Activated CD4-positive, alpha-beta memory T cell treated with anti-CD3 and anti-CD28 coated beads, Interleukin-2, amount 10 ng/mL, durations not matched to agents 7 days and 5 days (primary cell): Measurements from ENCODE around the gene VWA3A. TPM values are rescaled to one million over a fixed set of nuclear protein-coding genes. Genes with fewer than 3 reads are reported as not detected.
"Not testable (repeated sequence)": the region's sequence is repeated elsewhere in the genome, so short reads cannot be mapped to it uniquely, and the experiment has no call there.

Experiments used
- CTCF ChIA-PET: fragments of 350-600 bp; sonication (Branson Sonifier 250); formaldehyde crosslinking; loops from one replicate; lab custom pipeline; 2021; ENCODE audit warnings: antibody characterized with exemption, inconsistent platforms; lab: Charles Lee
- POLR2A ChIA-PET: fragments of 350-600 bp; sonication (Branson Sonifier 250); formaldehyde crosslinking; loops from one replicate; lab custom pipeline; 2021; ENCODE audit warnings: antibody characterized with exemption; lab: Charles Lee
- DNase-seq: peaks from one replicate; pipeline ENCODE4 v3.0.0-alpha.2; 2020
- H3K27ac Mint-ChIP-seq: one replicate; pipeline ENCODE4 v1.8.0; 2021; ENCODE audit warnings: mild to moderate bottlenecking, mixed read lengths
- H3K27me3 Mint-ChIP-seq: one replicate; pipeline ENCODE4 v1.8.0; 2021; ENCODE audit warnings: mixed read lengths
- H3K36me3 Mint-ChIP-seq: one replicate; pipeline ENCODE4 v1.8.0; 2021; ENCODE audit warnings: low read depth, mixed read lengths
- H3K4me1 Mint-ChIP-seq: one replicate; pipeline ENCODE4 v1.8.0; 2021; ENCODE audit warnings: mixed read lengths
- H3K4me3 Mint-ChIP-seq: one replicate; pipeline ENCODE4 v1.8.0; 2021; ENCODE audit warnings: mild to moderate bottlenecking, mixed read lengths
- H3K9me3 Mint-ChIP-seq: one replicate; pipeline ENCODE4 v1.8.0; 2021; ENCODE audit warnings: mixed read lengths
- total RNA-seq, 2 experiments: library from RNA; stranded (reverse); gene quantifications; one replicate each; pipeline ENCODE4 v1.2.3, GENCODE V29; 2021

Gene VWA3A
- total RNA-seq, 2 experiments from 2014 or later = 0.18 TPM; not detected in 1

- Mint-ChIP-seq H3K4me3 (no peak overlapping the region), H3K27me3 (peaks cover 26% of the 10 kb centered on the region), H3K9me3 (no peaks in the 10 kb centered on the region), H3K27ac (no peak overlapping the region), H3K4me1 (peaks cover 1% of the 10 kb centered on the region), H3K36me3 (no peaks in the 10 kb centered on the region)
- DNase-seq = no peak
- POLR2A ChIA-PET = interaction anchor here (0.6 kb wide), 1 partner anchor 129 kb away, joined by 3 read pairs; no protein-coding TSS in a partner anchor
- CTCF ChIA-PET = interaction anchor here (0.7 to 1.4 kb wide), 3 partner anchors 16 to 94 kb away, joined by 3 to 6 read pairs (median 4); no protein-coding TSS in a partner anchor
Observed at GRCh38 chr16:22093996-22094395, 1.7 kb downstream of the VWA3A start.

GRCh38 chr16:22098405-22099255, 6.3 kb downstream of the VWA3A start:
- POLR2A ChIA-PET = interaction anchor here (0.6 kb wide), 1 partner anchor 41 kb away, joined by 3 read pairs; no protein-coding TSS in a partner anchor
- CTCF ChIA-PET = interaction anchor here (0.6 to 3.7 kb wide), 23 partner anchors 9 to 1607 kb away, joined by 3 to 25 read pairs (median 5); no protein-coding TSS in a partner anchor
- DNase-seq = no peak
- Mint-ChIP-seq H3K4me1 (peaks cover 1% of the 10 kb centered on the region), H3K27ac (no peak overlapping the region), H3K4me3 (no peak overlapping the region), H3K36me3 (no peaks in the 10 kb centered on the region), H3K9me3 (no peaks in the 10 kb centered on the region), H3K27me3 (peaks cover 25% of the 10 kb centered on the region)

DNA sequence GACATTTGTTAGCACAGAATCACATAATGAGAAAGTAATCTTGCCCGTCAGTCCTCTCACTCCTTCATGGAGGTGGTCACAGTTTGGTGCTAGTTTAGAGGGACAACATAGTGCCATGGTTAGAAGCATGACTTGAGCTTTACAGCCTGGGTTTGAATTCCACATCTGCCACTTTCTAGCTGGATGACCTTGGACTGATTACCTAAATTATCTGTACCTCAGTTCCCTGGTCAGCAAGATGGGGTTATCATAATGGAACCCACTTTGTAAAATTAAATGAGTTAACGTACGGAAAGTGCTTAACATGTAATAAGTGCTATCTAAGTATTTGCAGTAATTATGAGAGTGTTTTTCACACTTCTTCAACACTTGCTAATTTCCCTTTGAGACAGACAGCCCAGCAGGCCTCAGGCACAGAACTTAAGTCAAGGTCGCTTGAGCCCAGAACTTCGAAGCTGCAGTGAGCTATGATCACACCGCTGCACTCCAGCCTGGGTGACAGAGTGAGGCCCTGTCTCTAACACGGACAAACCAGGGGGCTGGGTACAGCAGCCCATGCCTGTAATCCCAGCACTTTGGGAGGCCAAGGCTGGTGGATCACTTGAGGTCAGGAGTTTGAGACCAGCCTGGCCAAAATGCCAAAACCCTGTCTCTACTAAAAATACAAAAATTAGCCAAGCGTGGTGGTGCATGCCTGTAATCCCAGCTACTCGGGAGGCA, 7.1 kb downstream of the VWA3A start:
- H3K9me3 Mint-ChIP-seq = no peaks in the 10 kb centered on the region
- no peaks in the 10 kb centered on the region for H3K36me3 Mint-ChIP-seq
- CTCF ChIA-PET = interaction anchor here (0.6 to 3.7 kb wide), 22 partner anchors 10 to 1492 kb away, joined by 3 to 25 read pairs (median 5); no protein-coding TSS in a partner anchor
- no peak overlapping the region for H3K4me3 Mint-ChIP-seq
- H3K27me3 Mint-ChIP-seq = peaks cover 25% of the 10 kb centered on the region
- POLR2A ChIA-PET = interaction anchor here (0.6 kb wide), 1 partner anchor 42 kb away, joined by 3 read pairs; no protein-coding TSS in a partner anchor
- peaks cover 1% of the 10 kb centered on the region for H3K4me1 Mint-ChIP-seq
- H3K27ac Mint-ChIP-seq = no peak overlapping the region
- DNase-seq = no peak

- H3K36me3 Mint-ChIP-seq = no peaks in the 10 kb centered on the region
- no peak for DNase-seq
- POLR2A ChIA-PET = interaction anchor here (1.1 kb wide), 1 partner anchor 96 kb away, joined by 3 read pairs; the partner anchor contains the start of gene MOSMO
- no peaks in the 10 kb centered on the region for H3K9me3 Mint-ChIP-seq
- H3K27me3 Mint-ChIP-seq = peaks cover 19% of the 10 kb centered on the region
- peaks cover 1% of the 10 kb centered on the region for H3K4me1 Mint-ChIP-seq
- CTCF ChIA-PET = interaction anchor here (2.1 kb wide), 1 partner anchor 26 kb away, joined by 5 read pairs; no protein-coding TSS in a partner anchor
- H3K27ac Mint-ChIP-seq = no peak overlapping the region
- H3K4me3 Mint-ChIP-seq = no peak overlapping the region
Observed at GRCh38 chr16:22103441-22103840, 11.1 kb downstream of the VWA3A start.

- ChIA-PET CTCF (interaction anchor here (0.6 to 2.1 kb wide), 6 partner anchors 10 to 93 kb away, joined by 3 to 16 read pairs (median 6); no protein-coding TSS in a partner anchor), POLR2A (no interaction called here)
- Mint-ChIP-seq H3K36me3 (no peaks in the 10 kb centered on the region), H3K4me3 (no peak overlapping the region), H3K27ac (no peak overlapping the region), H3K9me3 (no peaks in the 10 kb centered on the region), H3K4me1 (no peaks in the 10 kb centered on the region), H3K27me3 (peaks cover 18% of the 10 kb centered on the region)
- no peak for DNase-seq
Observed at GRCh38 chr16:22109258-22109898, 17.0 kb downstream of the VWA3A start.

DNA sequence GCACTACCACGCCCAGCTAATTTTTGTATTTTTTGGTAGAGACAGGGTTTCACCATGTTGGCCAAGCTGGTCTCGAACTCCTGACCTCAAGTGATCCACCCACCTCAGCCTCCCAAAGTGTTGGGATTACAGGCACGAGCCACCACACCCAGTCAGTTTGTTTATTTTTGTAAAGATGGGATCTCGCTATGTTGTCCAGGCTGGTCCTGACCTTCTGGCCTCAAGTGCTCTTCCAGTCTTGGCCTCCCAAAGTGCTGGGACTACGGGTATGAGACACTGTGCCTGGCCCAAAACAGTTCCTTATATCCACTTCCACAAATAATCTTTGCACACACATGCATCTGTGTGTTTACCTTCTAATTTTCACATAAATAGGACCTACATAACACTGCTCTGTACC, 19.3 kb downstream of the VWA3A start:
- DNase-seq, H3K9me3 Mint-ChIP-seq, H3K27ac Mint-ChIP-seq, CTCF ChIA-PET, POLR2A ChIA-PET, H3K4me3 Mint-ChIP-seq, H3K36me3 Mint-ChIP-seq, H3K4me1 Mint-ChIP-seq: not testable (repeated sequence)
- H3K27me3 Mint-ChIP-seq = peaks cover 15% of the 10 kb centered on the region

GRCh38 chr16:22116095-22116700, 23.9 kb downstream of the VWA3A start:
- Mint-ChIP-seq H3K27me3 (no peaks in the 10 kb centered on the region), H3K4me1 (no peaks in the 10 kb centered on the region), H3K9me3 (no peaks in the 10 kb centered on the region), H3K36me3 (no peaks in the 10 kb centered on the region), H3K27ac (no peak overlapping the region), H3K4me3 (no peak overlapping the region)
- ChIA-PET CTCF (no interaction called here), POLR2A (no interaction called here)
- DNase-seq = no peak

DNA sequence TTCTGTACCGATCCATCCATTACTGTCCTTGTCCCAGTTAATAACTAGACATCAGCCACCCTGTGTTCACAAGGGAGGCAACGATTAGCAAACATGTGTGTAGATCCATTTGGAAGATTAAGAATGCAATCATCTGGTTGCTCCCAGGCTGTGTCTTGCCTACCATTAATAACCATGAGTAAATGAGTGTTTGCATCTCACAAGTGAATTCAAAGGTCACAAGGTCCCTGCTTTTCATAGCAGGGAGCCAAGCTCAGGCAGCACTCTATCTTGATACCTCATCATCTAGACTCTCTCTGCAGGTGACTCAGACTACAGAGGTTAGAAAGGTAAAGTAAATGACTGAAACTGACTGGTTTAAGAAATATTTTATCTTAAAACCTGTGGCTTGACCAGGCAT, 25.3 kb downstream of the VWA3A start:
- no peak overlapping the region for H3K4me3 Mint-ChIP-seq
- H3K27me3 Mint-ChIP-seq = peaks cover 5% of the 10 kb centered on the region
- no peaks in the 10 kb centered on the region for H3K4me1 Mint-ChIP-seq
- CTCF ChIA-PET = no interaction called here
- H3K27ac Mint-ChIP-seq = no peak overlapping the region
- no peaks in the 10 kb centered on the region for H3K9me3 Mint-ChIP-seq
- POLR2A ChIA-PET = no interaction called here
- no peak for DNase-seq
- no peaks in the 10 kb centered on the region for H3K36me3 Mint-ChIP-seq

DNA sequence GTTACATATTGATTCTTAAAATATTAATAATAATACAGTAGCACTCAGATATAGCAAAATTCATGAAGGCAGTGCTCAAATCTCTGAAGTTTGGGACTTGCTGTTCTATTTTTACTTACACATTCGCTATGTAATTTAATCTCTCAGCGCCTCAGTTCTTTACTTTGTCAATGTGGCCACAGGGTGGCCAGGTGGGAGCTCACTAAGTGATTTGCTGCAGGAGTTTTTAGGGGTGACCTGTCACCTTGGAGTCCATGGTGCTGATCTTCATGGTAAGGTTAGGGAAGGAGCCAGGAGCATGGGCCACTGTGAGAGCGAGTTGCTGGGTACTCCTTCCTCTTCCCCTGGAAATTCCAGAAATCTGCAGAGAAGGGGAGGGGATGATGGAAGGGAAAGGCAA, 28.1 kb downstream of the VWA3A start:
- no peak for DNase-seq
- peaks cover 7% of the 10 kb centered on the region for H3K27me3 Mint-ChIP-seq
- H3K9me3 Mint-ChIP-seq = no peaks in the 10 kb centered on the region
- no peak overlapping the region for H3K27ac Mint-ChIP-seq
- POLR2A ChIA-PET = no interaction called here
- H3K36me3 Mint-ChIP-seq = no peaks in the 10 kb centered on the region
- no peaks in the 10 kb centered on the region for H3K4me1 Mint-ChIP-seq
- no peak overlapping the region for H3K4me3 Mint-ChIP-seq
- CTCF ChIA-PET = interaction anchor here (0.8 kb wide), 1 partner anchor 42 kb away, joined by 3 read pairs; no protein-coding TSS in a partner anchor

DNA sequence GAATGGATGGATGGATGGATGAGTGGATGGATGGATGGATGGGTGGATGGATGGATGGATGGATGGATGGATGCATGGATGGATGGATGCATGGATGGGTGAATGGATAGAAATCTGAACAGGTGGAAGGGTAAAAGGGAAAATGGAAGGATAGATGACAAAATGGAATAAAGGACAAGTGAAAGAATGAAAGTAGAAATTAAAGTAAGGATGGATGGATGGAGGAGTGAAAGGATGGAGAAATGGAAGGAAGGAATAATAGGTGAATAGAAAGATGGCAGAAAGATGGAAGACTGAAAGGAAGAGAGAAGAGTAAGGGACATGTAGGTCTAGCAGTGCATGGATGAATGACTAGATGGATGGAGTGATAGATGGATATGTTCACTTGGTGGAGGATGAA, 29.9 kb downstream of the VWA3A start:
- ChIA-PET CTCF (no interaction called here), POLR2A (no interaction called here)
- Mint-ChIP-seq H3K4me3 (no peak overlapping the region), H3K36me3 (no peaks in the 10 kb centered on the region), H3K4me1 (no peaks in the 10 kb centered on the region), H3K27ac (no peak overlapping the region), H3K27me3 (peaks cover 7% of the 10 kb centered on the region), H3K9me3 (no peaks in the 10 kb centered on the region)
- DNase-seq = no peak

GRCh38 chr16:22123146-22123545, 30.8 kb downstream of the VWA3A start:
- no peak for DNase-seq
- Mint-ChIP-seq H3K36me3 (no peaks in the 10 kb centered on the region), H3K27ac (no peak overlapping the region), H3K27me3 (peaks cover 13% of the 10 kb centered on the region), H3K4me1 (no peaks in the 10 kb centered on the region), H3K4me3 (no peak overlapping the region), H3K9me3 (no peaks in the 10 kb centered on the region)
- CTCF ChIA-PET = no interaction called here
- POLR2A ChIA-PET = no interaction called here

DNA sequence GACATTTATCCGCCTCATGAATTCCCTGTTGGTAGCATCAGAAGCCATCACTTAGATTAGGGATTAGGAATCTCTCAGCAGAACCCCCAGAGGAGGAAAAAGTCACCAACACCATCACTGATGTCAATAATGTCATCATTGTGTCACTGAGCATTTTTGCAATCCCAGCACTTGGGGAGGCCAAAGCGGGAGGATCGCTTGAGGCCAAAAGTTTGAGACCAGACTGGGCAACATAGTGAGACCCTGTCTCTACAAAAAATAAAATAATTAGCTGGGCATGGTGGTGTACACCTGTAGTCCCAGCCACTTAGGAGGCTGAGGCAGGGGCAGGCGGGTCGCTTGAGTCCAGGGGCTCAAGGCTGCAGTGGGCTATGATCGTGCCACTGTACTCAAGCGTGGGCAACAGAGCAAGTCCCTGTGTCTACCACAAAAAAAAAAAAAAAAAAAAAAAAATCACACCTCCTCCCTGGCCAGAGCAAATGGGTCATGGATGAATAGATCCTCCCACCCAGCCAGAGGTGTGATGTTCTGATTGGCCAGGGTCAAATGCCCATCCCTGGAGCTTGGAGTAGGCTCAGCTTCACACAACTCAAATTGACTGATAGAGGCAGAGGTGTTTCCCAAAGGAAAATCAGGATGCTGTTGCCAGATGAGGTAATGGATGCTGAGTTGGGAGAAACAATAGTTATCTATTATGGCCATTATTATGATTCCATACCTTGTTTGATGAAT, 31.6 kb downstream of the VWA3A start:
- Mint-ChIP-seq H3K27ac (no peak overlapping the region), H3K4me1 (no peaks in the 10 kb centered on the region), H3K36me3 (no peaks in the 10 kb centered on the region), H3K27me3 (peaks cover 17% of the 10 kb centered on the region), H3K4me3 (no peak overlapping the region), H3K9me3 (no peaks in the 10 kb centered on the region)
- POLR2A ChIA-PET = no interaction called here
- CTCF ChIA-PET = no interaction called here
- no peak for DNase-seq
